HG02571 (cell line): Measurements from ENCODE around the gene LAYN.

ENCODE experiments used
- ATAC-seq: cut with Tn5 transposase; IDR thresholded peaks from one replicate; pipeline ENCODE4 v1.9.1; 2021; ENCODE audit warnings: mild to moderate bottlenecking, moderate library complexity; ENCODE audit not compliant: unreplicated experiment

LAYN gene

DNA sequence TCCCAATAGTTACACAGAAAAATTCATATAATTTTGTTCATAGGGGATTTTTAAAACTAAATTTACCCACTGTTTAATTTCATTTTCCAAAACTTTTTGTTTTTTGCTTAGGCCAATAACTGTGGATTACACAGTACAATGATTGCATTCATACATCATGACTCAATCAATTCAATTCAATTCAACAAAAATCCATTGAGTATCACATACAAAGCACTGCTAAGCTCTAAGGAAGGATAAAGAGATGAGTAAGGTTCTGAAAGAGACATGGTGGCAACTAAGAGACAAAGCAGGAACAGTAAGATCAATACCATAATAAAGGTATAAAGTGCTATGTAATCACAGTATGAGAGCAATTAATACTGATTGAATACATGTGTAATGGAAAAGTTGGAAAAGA lies 9.4 kb upstream of the LAYN start:
- no peak for ATAC-seq

DNA sequence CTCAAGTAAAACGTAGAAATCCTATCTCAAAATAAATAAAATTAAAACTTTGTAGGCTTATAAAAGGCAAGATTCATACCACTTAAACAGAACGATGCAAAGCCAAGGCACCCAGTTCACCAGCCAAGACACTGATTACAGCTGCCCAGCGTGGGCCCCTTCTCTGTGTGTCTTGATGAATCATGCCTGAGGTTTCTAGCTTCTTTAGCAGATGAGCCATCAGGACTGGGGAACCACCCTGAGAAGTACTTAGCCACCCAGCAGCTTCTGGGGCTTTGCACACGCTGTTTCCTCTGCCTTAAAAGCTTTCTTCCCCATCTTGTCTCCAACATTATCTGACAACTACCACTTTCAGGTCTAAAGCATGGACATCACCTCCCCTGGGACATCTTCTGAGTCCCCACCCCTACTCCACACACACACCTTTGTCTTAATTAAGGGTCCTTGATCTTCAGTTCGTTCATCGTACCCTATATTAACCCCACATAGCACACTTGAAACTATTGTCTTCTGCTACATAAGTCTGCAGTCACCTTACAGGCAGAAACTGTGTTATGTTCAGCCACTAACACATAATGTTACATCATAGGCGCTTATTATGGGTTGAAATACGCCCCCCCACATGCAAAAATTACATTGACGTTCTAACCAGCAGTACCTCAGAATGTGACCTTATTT lies 8.7 kb upstream of the LAYN start:
- ATAC-seq = no peak

DNA sequence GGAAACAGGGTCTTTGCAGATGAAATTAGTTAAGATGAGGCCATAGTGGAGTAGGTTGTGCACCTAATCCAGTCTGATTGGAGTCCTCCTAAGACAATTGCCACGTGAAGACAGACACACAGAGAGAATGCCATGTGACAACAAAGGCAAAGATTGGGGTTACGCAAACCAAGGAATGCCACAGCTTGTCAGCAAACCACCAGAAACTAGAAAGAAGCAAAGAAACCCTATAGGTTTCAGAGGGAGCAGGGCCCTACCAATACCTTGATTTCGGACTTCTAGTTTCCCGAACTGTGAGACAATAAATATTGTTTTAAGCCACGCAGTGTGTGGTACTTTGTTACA lies 8.2 kb upstream of the LAYN start:
- ATAC-seq = no peak

DNA sequence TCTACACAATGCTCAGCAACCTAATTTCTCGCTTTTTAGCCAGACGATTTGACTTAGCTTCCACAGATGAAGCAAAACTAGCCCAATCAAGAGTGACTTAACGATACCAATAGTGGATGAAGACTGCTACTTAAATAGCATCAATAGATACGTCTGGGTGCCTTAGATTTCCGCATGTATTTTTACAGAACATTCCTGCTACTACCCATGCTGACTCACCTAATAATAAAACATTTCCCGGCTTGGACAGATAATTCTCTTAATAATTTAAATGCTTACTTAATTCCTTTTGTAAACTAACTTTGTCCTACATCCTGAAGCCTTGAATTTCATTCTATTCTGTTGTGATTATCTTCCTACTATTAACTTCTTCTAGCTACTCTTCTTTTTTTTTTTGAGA lies 5.2 kb upstream of the LAYN start:
- no peak for ATAC-seq

DNA sequence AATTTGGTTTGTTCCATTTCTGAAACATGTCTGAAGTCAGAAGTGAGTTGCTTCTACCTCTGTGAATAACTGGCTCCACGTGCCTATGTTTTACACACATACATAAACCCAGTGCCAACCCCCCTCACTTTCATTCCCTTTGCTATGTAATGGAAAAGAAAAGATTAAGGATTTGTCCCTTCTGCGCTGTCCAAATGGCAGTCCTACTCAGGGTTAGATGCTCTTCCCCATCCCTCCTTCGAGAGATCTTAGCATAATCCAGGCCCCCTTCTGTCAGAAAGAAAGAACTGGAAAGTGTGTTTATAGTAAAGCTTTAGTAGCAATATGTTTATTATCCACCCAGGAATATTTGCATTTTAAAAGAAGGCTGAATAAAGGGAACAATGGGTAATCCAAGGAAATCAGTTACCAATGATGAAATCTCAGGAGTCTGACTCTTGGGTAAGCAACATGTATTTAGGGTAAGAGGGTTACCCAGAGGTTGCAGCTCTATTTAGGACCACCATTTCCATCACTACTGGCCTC lies 3.1 kb upstream of the LAYN start:
- ATAC-seq = no peak

DNA sequence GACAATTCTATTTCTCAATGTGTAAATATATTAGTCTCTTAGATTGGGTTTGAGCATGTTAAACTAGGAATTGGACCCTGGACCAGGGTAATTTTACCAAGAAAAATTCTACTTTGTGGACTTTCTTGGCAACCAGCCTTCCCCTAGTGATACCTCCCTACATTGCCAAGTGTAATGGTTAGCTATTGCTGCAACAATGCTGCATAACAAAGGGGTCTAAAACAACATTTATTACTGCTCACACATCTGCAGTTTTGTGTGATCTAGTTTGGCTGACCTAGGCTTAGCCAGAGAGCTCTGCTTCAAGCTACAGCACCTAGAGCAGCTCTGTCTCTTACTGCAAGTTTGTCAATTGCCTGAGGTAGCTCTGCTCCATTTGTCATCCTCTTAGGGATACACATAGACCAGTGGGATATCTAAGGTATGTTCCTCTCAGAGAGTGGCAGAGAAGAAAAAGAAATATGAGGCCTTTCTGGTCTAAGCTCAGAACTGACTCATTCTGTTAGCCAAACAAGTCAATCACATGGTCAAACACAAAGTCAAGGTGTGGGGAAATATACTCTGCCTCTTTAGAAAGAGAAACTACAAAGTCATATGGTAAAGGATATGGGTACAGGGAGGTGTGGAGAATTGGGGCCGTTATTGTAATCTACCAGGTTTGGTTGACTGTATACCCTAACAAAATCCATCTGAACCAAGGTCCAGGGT lies 2.0 kb upstream of the LAYN start:
- no peak for ATAC-seq

DNA sequence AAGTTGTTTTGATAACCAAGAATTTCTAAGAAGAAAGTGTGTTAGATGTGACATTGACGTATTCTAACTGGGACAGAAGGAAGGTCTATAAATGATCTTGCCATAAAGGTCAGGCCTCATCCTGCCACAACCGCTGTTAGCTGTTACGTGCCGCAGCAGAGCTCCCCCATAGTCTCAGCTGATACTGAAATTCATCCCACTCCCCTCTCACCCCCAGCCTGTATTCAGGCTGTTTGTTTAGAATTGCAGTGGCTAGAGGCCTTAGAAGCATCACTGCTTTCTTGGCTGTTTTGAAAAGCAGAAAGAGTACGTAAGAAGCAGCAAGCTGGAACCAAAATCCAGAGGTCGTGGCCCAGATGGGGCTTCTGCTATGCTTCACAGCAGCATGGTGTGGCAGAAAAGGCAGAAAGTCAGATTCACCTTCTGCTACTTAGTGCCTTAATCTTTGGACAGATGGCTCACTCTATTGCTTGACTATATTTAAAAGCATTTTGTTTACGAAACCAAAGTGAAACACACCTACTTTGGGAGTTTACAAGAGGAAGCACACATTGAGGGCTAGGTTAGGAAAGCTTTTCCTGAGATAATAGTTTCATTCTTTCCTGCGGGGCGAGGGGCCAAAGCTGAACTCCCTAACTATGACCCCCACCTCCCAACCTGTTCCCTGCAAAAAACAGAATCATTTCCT lies 950 bp upstream of the LAYN start:
- ATAC-seq = no peak

DNA sequence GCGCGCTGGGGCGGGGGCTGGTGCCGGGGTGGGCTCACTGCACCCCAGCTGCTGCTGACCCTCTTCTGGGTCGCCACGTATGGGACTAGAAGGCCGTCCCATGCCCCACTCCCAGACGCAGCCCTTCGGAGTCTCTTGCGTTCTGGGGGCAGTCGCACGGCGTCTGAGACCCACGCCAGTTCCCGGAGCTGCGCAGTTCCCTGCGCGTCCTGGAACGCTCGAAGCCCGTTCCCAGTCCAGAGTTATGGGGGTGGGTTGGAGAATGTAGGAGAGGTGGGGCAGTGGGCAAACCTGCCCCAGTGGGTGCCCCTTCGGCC lies 375 bp downstream of the LAYN start:
- ATAC-seq = no peak

DNA sequence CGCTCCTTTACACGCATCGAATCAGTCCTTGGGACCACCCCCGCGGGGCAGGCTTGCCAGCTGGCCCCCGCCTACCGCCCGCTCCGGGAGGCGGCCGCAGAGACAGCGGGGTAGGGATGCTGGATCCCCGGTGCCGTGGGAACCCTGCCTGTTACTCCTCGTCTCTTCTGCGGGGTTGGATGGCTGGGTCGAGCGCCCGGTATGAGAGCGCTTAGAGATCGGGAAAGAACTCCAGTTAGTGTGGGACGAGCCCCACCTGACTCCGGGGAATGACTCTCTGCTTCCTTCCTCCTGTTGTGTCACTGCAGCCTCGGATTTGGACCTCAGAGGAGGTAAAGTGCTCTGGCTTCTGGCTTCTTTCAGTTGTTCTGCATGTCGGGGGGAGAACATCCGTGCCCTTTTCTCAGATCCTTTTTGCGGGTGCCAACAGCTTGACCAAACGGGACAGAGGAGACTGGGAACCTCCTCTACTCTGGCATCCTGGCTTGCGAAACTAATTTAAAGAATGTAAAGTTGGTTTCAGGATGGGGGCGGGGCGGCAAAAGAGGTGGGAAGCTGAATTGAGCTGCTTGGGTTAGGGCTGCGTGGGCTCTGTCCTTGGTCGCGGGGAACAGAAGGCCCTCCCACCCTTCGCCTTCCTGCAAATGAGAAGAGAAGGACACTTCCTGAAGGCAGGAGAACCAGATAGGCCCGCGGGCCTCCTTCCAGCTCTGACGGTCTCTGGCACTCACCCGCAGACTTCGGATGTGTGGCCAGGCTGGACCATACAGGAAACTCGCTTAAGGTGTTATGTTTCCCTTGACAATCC lies 938 bp downstream of the LAYN start:
- ATAC-seq = no peak

DNA sequence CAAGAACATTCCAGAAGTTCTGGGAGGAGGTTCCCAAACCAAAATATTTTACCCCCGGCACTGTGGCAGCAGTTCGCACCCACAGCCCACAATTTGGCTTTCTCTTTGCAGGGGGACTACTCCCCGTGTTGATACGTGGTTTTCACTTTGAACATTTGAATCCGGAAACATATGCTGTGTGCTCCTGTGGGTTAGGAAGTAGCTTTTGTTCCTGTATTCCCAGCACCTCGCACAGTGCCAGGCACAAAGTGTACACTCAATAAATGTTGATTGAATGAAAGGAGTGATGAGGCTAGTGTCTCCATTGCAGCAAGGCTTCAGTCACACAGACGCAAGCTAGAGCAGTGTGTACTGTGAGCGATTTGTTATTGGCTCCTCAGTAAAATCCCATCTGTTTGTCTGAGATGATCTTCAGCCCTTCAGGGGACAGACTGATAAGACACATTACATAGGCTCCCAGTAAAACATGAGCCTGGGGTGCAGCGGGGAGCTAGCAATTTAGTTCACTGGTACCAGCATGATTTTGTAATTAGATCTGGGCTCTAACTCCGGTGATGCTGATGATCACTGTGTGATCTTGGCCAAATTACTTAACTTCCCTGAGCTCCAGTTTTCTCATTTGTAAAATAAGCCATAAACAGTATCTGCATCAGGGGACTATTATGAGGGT lies 2.2 kb downstream of the LAYN start:
- ATAC-seq = no peak

DNA sequence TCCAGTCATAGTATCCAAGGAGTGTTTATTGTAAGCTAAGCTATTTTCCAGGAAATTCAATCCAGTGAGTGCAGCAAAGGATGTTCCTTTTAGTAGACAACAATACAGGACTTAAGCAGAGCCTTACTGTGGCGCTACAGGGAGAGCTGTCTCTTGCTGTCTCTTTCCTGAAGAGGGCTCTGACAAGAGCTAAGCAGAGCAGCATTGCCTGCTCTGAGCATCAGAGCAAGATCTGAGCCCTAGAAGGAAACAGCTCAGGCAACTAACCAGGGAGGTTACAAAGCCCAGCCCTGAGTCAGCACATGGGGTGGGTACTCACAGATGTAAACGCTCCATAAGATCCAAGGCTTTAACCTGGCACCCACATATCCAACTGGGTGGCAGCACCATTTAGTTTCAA lies 8.0 kb downstream of the LAYN start:
- ATAC-seq = no peak

DNA sequence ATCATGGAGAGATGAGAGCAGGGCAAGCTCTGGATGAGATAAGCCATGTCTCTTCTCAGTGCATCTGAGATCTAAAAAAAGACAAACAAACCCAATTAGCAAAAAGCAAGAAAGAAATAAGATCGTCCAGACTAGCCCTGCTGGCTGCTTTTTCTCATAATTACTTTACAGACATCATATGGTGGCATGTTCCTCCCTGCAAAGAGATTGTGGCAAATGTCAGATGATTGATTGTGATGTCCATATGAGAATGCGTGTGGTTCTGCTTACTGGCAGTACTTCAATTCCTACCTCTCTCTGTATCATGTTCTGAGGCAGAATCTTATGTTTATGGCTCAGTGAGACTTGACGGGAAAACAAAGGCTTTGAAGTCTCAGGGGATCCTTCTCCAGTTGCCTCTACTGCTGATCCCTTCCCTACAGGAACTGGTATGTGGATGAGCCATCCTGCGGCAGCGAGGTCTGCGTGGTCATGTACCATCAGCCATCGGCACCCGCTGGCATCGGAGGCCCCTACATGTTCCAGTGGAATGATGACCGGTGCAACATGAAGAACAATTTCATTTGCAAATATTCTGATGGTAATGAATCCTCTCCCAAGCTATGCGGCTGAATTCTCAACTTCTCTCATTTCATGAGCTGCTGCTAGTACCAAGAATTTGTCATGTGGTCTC lies 8.8 kb downstream of the LAYN start:
- no peak for ATAC-seq

DNA sequence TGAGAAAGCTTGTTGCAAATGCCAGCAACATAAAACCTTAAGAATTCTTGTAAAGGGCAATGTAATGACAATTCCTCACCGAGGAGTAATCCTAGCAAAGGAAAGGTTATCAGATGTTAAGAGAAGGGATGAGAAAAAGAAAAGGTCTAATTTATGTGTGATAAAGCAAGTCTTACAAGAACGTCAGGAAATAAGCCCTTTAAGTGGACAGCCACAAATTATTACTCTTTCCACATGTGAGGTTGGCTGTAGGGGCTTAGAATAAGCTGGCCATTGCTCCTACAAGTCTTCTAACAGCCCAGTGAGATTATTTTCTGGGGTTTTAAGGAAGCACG lies 9.3 kb downstream of the LAYN start:
- ATAC-seq = no peak

DNA sequence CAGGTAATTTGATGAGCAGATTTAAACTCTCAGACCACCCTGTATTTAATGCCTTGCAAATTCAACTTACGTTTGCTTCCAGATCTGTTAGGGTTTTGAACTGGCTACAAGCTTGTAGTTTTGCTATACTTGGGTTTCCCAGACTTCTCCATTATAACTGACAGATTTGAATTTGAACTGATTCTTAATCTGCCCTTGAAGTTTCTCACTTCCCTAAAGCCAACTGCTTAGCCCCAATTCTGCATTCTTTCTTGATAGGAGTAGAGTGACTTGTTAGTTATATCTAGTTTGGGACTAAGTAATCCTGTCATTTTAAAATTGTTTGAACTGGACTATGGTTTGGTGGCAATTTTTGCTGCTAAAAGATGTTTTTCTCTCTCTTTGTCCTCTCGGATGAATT lies 9.7 kb downstream of the LAYN start:
- ATAC-seq = no peak

DNA sequence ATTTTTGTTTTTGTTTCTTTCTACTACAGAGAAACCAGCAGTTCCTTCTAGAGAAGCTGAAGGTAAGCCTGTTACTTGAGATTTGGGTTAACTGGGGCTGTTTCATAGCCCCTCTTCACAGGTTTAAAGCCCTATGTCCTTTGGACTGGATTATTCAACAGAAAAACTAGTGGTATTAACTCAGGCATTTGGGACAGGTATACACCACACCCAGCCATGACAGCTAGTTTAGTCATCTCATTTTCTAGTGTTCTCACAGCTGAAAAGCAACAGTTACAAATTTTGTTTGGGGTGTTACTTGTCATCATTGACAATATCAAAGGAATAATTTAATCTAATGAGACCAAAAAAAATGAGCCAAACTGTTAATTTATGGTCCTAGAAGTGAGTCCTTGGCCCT lies 14.0 kb downstream of the LAYN start:
- no peak for ATAC-seq

DNA sequence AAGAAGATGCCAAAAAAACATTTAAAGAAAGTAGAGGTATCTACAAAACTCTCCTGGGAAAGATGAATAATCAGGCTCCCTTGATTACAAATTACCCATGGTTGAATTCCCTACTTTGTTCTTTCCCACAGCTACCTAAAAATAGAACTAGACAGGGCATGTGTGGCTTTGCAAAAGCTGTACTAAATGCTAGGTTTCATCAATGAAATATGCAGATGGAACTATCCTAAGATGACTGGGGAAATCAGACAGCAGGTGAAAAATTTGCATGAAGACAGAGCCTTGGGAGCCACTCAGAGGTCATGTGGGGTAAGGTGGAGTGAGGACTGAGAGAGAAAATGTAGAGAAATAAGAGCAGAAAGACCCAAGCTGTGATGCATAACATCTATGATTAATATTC lies 14.7 kb downstream of the LAYN start:
- ATAC-seq = no peak

DNA sequence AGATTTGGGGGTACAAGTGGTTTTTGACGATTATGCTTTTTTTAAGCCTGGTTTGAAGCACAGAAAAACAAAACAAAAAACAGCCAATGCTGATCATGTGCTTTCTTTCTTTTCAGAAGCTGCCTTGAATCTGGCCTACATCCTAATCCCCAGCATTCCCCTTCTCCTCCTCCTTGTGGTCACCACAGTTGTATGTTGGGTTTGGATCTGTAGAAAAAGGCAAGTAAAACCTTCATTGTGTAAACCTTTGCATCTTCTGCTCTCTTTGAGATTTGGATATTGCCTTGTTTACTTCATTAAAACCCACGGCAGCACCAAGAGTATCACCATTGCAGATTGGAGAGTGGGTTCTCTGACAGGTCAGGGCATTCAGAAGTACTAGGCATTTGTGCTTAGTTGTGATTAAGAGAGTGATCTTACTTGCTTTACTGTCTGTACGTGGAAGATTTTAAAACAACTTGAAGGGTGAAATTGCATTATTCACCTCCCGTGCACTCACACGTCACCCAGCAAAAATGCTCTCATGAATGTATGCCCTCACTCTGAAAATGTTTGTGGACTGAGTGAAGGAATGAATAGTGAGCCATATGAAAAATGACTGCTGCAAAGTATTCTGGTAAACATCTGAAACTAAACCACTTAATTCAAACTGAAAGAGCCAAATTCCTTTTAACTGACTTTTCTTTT lies 17.0 kb downstream of the LAYN start:
- no peak for ATAC-seq

DNA sequence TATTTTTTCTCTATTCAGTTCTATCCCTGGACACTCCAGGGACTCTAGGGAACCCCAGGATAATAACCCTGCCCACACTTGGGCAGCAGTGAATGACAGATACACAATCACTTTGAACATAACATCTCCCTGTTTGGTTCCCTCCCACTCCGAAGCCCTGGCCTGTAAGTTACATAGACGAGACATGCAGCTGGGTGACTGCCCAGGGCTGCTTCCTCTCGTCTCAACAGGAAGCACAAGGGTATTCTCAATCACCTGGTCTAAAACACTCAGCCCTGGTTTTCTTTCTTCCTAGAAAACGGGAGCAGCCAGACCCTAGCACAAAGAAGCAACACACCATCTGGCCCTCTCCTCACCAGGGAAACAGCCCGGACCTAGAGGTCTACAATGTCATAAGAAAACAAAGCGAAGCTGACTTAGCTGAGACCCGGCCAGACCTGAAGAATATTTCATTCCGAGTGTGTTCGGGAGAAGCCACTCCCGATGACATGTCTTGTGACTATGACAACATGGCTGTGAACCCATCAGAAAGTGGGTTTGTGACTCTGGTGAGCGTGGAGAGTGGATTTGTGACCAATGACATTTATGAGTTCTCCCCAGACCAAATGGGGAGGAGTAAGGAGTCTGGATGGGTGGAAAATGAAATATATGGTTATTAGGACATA lies 19.4 kb downstream of the LAYN start:
- no peak for ATAC-seq

DNA sequence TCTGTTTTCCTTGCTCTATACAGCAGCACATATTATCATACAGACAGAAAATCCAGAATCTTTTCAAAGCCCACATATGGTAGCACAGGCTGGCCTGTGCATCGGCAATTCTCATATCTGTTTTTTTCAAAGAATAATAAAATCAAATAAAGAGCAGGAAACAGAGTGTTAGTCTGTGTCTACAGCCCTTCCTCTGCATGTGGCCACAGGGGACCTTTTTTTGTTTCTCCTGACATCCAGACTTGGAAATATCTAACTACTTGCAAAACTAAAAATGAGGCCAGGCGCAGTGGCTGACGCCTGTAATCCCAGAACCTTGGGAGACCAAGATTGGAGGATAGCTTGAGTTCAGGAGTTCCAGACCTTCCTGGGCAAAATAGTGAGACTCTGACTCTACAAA lies 20.3 kb downstream of the LAYN start:
- ATAC-seq = no peak
